Right lobe of liver (tissue), 4 donors: ENCODE results near the gene KCNG4.

Experiments
- POLR2A ChIP-seq: fragments of 450-650 bp; IDR thresholded peaks from one replicate; pipeline ENCODE4 v1.6.1; 2017; ENCODE audit warnings: antibody characterized with exemption, mild to moderate bottlenecking
- TF ChIP-seq, protein P1 (sequence below), 4 donors: fragments of 200-600 bp in 3 of 4; fragments of 450-650 bp in 1 of 4; IDR thresholded peaks; one replicate each; pipeline versions ENCODE4 v1.5.1 to v1.8.0; 2016 to 2022; ENCODE audit warnings: antibody characterized with exemption in 4 of 4, mild to moderate bottlenecking in 2 of 4
- donor health status: DM: no; HTN: no; CAD: no.
- donor health status: DM: no; HTN: no; CAD: no.
- donor health status: DM: no; HTN: yes; CAD: no.

DNA sequence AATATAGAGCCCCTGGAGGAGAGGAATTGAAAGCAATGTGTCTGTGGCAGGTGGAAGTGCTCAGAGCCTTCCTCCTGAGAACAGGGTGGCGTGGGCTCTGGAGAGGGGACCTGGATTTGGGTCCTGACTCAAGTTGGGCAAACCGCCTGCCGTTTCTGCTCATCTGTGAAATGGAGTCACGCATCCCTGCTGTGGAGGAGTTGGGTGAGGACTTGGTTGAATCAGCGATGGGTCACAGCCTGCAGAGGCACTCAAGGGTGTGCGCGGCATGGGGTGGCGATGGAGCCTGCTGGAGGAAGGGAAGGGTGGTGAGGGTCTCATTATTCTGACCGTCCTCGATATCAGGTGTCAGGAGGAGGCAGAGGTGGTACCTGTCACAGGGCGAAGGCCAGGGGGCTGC lies 45.8 kb downstream of the KCNG4 start:
- TF ChIP-seq, protein P1, sequence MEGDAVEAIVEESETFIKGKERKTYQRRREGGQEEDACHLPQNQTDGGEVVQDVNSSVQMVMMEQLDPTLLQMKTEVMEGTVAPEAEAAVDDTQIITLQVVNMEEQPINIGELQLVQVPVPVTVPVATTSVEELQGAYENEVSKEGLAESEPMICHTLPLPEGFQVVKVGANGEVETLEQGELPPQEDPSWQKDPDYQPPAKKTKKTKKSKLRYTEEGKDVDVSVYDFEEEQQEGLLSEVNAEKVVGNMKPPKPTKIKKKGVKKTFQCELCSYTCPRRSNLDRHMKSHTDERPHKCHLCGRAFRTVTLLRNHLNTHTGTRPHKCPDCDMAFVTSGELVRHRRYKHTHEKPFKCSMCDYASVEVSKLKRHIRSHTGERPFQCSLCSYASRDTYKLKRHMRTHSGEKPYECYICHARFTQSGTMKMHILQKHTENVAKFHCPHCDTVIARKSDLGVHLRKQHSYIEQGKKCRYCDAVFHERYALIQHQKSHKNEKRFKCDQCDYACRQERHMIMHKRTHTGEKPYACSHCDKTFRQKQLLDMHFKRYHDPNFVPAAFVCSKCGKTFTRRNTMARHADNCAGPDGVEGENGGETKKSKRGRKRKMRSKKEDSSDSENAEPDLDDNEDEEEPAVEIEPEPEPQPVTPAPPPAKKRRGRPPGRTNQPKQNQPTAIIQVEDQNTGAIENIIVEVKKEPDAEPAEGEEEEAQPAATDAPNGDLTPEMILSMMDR (IDR thresholded peaks at IDR 0.05), result no peak
- no peak for TF ChIP-seq POLR2A
